ENCODE data around the gene NELL1.

GRCh38 chr11:21082853-21083252 lies 413.5 kb downstream of the NELL1 start:
- TF ChIP-seq CTCF (conservative IDR thresholded peaks at IDR 0.05; ENCODE audit: low read length) (no peak), EZH2phosphoT487 (IDR thresholded peaks at IDR 0.05; ENCODE audit: borderline replicate concordance) (no peak)
